Activated CD4-positive, alpha-beta T cell treated with anti-CD3 and anti-CD28 coated beads for 1 hour (primary cell): ENCODE measurements around the gene PZP.

Source experiments
- DNase-seq: peaks from one replicate; pipeline ENCODE4 v3.0.0-alpha.2; 2020

Gene PZP

DNA sequence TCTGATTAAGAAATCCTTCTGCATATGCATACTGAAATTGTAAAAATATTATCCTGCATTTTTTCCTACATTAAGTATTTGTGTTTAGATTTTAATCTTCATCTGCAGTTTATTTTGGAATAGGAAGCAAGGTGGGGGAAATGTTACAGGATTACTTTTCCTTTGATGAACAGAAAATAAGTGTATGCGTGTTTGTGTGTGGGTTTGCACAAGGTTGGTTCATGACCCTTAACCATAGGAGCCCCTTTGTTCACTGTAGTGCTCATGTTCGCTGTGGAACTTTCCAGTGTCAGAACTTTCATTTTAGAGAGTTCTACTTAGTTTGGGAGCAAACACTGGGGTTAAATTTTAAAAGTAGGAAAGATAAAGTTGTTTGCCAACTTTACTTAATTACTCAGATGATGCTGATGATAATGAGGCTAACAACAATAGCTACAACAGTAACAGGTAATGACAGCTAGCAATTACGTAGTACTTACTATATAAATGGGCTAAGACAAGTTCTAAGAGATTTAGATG, 86.0 kb downstream of the PZP start:
- no peak for DNase-seq

DNA sequence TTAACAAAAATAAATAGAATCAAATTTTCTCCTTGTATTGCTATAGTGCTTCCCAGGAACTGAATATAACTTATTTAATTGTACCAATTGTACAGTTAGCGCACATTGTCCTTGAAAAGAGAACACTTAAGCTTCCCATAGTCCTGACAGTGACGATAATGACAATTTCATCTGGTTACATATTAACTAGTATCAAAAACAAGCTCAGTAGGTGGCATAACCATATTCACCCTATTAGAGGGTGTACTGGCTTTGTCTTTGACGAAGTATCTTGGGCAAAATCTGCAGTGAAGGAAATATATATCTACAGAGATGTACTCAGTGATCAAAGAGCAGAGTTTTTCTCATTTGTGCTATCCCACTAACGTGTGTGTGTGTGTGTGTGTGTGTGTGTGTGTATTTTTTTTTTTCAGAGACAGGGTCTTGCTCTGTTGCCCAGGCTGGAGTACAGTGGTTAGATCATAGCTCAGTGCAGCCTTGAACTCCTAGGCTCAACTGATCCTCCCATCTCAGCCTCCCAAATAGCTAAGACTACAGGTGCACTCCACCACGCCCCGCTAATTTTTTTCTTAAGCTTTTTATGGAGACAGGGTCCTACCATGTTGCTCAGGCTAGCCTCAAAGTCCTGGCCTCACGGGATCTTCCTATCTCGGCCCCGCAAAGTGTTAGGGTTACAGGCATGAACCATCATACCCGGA, 87.6 kb downstream of the PZP start:
- no peak for DNase-seq

DNA sequence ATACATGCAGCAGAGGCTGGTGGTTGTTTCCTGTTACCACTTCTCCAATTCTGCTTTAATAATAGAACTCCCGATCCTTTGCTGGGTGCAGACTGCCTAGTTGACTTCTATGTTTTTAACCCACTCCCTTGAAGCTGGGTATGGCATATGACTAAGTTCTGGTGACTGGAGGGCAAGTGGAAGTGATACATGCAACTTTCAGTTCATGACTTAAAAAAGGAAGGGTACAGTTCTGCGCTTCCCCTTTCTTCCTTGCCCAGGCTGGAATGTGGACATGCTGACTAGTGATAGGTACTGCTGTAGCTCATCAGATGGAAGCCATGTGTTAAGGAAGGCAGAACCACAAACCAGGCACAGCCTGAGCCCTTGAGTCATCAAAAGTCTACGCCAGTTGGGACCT, 90.0 kb downstream of the PZP start:
- DNase-seq = no peak

DNA sequence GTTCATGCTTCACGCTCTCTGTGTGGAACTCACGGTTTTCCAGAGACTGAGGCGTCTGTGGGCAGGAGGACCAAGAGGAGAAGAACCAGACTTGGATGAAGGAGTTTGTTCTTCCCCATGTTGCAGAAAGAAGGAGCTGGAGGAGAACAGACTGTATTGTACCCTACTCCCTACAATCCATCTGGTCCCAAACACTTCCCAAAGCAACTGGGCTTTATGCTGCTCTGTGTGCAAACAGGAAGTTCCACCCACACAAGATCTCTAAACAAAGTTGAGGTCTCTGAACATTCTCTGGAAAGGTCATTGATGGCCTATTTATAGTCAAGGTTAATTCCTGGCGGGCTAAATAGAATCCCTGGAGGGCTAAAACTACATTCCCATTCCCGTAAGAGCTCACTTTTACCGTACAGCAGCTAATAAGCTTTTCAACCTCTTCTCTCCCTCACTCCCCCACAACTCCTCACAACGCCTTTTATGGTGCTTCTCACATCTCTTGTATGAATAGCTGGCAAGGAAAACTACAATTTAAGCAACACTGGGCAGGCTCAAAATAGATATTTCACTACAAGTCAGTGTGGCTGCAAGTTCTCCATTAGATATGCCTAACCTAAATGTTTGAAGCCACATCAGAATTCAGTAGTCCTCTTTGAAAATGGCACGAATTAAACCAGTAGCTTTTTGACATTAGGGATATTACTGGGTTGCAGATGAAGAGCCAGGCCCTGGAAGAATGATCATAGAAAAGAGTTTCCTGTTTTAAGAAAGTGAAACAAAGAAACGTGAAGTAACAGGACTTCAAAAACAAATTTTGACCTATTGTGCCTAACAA, 92.2 kb downstream of the PZP start, which contains the start of gene A2M:
A2M (minus strand) TSS at position 189 of the 829 bp plus-strand sequence; CDS start at position 119, 70 bp downstream.
- DNase-seq = no peak

DNA sequence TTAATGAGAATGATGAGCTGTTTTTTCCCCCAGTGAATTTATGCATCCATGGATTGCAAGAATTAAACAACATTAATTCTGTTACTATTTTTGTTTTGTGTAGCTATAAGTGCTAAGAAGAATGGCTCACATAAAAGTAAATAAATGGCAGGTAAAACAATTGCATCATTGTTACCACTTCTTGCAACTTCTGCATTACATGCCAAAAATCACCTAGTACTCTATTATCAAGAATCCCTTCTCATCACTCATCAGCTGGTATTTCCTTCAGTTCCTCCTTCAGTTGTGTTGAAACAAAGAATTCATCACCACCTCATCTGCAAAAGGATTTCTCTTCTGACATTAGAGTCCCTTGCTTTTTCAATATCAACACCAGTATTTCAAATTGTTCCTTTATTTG, 93.2 kb downstream of the PZP start:
- DNase-seq = no peak

DNA sequence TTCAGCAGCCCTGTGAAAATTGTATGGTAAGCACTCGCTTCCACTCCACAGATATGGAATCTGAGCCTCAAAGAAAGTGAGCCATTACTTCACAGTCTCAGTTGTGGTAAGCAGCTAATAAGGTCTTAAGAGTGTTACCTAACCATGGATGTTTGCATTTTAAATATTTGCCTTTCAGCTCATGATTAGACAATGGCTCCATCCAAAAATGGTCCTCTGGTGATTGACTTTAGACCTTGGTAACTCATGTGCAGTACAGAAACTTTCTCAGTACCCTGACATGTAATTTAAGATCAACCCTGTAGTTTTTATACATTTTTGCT, 94.2 kb downstream of the PZP start:
- no peak for DNase-seq

DNA sequence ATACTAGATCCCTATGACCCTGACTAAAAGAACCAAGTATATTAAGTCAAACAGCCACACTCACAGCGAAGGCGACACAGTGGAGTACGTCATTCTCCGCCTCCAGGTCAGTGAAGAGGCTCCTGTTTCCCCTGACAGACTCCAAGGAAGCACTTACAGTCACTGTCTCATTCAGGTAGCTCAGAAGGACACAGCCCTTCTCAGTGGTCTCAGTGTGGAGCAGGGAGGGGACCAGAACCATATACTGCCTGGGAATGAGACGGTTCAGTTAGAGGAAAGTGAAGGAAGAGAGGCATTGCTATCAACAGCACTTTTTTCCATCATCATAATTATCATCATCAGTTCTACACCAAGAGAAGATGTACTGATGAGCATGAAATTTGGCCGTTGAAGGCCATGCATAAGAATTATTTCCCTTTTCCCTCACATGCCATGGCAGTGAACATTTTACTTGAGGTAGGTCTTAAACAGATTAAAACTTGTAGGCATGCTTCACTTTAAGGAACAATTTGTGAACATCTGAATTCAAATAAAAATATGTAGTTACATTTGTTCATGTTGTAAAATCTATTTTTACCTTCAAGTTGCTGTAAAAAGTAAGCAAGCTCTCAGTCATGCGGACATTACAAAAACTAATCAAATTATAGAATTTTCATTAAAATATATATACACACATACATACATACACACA, 94.8 kb downstream of the PZP start:
- DNase-seq = no peak

DNA sequence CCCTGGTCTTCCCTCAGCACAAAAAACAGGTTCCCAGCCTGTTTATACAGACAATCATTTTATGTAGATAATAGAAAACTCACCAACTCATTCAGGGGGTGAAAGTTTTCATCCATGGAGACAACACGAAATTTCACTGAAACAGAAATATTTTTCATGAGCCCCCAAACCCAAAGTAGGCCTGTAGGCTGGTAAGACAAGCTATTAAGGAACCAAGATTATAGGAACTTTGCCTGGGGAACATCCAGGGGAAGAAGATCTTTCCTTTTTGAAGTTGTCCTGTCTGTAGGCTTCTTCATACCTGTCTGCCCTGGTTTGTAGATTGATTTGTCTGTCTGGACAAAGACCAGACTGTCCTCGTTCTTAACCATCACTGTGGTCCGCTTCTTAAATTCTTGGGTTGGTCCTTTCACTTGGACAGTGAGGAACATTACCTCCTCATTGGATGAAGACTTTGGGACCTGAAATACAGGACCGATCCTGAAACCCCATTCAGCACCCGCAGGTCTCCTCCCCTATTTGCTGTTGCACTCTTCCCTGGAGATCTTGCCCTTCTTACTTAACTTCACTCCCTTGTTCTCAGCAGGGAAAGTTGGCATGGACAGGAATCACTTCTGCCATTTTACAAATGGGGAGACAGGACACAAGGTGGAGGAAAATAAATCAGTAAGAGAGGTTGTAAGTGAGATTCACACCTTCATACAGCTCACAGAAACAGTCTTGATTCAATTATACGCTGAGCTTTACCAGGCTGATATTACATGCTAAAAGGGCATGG, 95.9 kb downstream of the PZP start:
- DNase-seq = no peak

DNA sequence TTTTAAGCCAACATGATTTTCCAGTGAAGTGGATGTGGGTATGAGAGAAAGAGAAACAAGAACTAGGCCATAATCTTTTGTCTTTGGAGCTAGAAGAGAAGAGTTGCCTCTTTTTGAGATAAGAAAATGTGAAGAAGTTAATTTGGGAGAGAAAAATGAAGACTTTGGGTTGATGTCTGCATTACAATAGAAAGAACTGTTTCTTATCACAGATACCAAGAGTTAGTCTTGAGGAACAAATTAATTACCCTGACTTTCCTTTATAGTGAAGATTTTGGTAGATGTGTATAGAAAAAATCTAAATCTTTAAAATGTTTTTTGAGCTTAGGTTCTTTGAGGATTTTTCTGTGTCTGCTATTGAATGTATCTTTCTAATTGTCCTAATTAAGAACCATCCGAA, 96.7 kb downstream of the PZP start:
- no peak for DNase-seq

DNA sequence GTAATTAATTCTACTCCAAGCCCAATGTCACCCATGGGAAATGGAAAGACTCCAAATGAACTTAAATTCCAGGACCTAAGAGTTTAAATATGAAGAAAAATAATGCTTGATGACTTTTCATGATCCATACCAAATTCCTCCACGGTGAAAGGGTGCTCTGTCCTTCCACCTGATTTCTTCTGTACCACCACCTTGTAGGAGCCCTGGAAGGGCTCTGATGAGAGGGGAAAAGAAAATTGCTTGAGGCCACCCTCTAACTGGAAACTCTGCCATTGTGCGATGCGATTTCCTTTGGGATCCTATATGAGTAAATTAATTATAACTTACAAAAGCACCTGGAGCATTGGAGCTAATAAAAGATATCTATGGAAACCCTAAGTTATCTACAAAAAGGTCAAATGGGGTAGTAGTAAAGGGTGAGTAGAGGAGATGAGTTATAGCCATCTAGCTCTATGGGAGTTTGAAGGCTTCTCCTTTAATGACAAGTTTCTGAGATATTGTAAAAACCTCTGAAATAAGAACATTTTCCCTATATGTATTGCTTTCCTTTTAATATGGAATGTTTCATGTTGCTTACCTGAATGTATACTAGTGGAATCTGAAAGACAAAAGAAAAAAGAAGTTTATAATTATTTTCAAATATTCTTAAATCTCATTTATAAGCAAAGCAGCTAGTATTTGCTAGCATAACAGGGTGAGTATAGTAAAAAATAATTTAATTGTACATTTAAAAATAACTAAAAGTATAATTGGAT, 98.3 kb downstream of the PZP start:
- DNase-seq = no peak

DNA sequence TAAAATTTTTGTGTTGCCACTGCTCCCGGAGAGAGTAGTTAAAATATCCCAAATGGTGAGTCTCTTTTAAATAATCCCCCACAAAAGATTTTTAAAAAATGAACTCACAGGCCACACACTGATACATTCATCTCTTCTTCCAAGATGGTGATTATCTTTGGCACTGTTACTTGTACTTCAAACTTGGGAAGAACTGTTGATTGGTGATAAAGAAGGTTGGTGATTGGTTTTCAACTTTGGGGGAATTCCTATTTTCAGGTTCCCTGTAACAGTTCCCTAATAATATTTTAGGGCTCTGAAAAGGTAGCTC, 99.0 kb downstream of the PZP start:
- DNase-seq = no peak

DNA sequence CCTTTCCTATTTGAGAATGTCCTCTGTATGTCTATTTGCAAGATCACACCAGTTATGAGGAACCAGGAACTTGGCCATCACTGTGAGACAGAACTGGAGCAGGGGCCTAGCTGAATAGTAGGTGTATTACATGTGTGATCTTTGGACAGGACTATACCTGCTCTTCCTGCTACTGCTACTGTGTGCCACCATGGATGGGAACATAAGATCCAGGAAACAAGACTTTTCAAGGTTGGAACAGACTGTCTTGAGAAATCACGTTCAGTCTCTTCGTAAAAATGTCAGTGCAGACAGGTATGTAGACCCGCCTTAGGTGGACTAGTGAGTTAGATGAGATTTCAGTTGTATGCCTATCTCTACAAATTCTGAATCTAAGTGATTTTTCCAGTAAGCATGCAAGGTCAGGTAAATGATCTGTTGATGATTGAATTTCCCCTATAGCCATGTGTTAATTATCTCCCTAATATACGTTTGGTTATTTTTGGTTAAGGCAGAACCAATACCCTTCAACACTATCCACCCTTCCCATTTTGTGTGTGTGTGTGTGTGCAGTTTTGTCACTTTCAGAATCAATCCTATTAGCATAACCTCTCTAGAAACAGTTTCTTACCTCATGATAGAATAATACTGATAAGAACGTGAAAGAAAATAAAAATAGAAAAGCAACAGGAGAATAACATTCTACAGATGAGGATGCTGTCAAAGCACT, 99.5 kb downstream of the PZP start:
- no peak for DNase-seq

DNA sequence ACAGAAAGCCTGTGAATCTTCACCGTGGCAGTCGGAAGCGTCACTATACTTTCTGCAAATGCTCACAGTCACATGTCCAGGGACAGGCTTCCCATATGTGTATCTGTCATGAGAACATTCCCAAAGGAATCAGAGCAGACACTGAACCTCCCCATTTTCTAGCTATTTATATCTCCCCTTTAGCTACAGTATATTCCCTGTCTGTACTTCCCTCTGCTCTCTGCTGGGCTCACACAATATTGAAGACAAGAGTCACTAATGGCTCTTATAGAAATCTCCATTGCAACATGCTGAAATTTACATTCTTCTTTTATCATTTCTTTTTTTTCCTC, 100.7 kb downstream of the PZP start:
- DNase-seq = no peak

DNA sequence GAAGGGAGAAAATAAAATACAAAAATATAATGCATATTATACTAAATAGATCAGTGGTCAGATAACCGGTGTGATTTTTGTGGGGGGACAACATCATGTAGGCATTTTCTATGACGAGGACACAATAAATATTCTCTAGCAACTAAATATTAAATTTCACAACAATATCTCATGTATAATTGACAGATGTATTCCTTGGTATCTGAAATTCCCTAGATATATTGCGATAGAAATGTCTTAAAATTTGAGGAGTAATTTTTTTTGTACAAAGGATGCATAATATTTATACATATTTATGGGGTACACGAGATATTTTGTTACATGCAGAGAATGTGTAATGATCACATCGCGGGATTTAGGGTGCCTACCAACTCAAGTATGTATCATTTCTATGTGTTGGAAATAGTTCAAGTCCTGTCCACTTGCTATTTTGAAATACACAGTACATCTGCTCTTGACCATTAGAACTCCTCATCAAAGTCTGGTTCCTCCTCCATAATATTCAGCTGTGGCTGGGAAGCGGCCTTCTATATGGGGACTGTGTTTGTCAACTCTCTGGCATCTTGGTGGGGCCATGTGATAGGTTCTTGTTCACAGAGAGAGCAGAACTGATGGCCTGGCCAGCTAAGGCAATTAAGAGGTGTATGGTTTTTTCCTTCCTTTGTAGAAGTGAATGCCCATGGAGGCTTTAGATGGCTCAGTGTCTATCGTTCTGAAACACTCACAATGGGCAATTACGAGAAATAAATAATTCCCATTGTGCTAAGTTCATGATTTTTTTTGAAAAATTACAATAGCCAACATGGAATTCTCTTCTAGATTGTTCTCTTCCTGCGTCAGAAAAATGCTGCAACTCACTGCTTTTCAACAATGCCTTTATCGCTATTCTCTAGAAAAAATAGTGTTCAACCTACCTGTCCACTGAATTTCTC, 101.3 kb downstream of the PZP start:
- DNase-seq = no peak

DNA sequence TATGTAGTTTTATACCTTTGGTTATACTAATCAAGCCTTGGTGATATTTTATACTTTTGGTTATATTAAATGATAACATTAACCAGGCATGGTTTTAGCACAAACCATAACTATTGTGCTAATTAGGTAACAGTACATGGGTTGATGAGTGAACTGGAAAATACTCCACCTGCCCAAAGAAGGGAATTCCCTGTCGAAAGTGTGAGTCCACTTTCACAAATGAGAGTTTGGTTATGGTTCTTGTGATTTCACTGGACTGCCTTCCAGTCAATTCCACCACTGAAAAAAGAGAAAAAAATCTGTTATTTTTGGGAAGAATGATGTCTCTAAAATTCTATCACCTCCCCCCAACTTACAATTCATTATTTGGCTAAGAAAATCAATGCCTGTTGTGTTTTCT, 102.1 kb downstream of the PZP start:
- DNase-seq = no peak

DNA sequence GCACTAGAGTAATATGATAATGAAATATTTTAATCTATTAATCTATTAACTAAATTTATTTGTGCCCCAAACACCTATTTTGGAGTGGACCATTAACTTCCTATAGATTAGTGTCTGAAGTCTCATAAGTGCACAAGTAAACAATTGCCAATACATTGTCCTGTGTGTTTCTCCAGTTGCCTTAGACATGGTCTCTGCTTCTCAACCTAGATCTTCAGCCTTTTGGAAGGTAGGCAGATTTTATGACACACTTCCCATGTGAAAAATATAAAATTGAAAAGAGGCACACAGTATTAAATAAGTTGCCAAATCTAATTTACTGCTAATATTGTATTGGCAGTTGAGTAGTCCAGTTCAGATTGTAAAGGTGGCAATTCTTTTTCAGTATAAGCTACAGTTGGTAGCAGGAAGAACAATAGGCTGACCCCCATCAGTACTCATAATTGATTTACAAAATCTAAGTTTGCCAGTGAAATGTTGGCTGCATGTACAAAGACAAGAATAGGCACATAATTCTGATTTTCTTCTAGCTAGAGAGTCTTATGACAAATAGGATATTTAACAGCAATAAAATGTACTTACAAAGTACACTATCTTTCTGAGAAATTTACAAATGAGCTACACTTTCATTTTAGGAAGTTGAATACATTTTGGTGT, 103.3 kb downstream of the PZP start:
- no peak for DNase-seq

DNA sequence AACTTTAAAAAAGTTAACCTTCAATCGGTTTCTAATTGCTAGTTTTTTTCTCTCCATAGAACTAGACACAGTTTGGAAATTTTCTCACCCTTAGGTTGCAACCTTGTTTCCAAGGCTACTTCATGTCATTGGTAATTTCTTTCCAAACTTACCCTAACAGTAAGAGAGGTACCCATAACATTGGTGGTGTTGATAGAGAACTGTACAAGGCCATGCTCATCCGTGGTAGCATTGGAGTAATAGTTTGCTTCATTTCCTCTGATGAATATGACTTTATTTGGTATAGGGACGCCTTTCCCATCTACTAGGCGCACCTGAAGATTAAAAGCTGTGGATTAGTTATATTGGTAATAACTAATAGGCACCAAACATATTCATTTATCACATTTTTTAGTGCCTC, 104.1 kb downstream of the PZP start:
- DNase-seq = no peak

DNA sequence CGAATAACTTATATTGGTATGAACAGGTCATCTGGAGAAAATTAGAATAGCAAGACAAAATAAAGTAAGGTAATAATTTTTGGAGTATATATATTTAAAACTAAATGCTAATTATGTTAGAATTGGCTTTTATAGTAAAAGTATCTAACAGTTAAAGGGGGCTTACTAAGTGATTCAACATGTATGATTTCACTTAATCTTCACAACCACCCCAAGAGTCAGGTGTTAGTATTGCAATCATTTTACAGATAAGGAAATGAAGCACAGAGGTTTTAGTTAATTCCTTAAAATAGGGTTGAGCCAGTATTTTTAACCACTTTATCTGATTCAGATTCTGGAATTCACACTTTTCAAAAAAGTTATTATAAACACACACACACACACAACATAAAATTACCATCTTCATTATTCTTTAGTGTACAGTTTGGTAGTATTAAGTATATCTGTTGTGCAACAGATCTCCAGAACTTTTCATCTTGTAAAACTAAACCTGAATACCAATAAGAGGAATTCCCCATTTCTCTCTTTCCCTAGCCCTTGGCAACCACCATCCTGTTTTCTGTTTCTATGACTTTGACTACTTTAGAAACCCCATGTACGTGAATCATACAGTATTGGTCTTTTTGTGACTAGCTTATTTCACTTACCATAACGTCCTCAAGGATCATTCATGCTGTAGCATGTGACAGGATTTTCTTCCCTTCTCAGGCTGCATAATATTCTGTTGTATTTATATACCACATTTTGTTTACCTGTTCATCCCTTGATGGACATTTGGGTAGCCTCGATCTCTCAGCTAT, 104.9 kb downstream of the PZP start:
- no peak for DNase-seq

DNA sequence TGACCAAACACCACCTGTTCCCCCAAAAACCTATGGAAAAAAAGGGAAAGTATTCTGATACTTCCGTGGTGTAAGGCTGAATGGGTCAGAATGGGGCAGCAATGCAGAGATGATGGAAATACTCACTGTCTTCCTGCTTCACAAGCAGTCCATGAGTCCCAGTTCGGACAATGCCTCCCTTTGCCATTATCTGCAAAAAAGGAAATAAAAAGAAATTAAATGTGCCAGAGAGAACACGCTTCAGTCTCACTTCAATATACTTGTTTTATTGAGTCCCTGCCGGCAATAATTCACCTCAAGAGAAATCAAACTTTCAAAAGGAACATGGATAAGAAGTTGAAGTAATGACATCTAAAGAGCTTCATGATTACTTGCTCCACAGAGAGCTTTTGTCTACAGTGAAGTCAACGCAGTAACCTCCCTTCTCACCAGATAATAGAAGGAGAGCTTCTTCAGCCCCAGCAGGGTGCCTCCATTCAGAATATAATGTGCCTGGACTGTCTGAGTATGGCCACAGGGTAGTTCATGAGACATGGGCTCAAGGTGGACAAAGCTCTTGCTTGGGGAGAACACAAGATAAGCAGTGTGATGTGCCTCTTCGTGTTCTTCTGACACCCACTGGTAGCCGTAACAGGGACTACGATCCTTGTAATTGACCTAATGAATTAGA, 107.0 kb downstream of the PZP start:
- no peak for DNase-seq
